HG02870 (cell line): ENCODE data around the gene RFC3.
"Not testable (repeated sequence)": the region's sequence is repeated elsewhere in the genome, so short reads cannot be mapped to it uniquely, and the experiment has no call there.

Source experiments
- ATAC-seq: cut with Tn5 transposase; IDR thresholded peaks from one replicate; pipeline ENCODE4 v1.9.1; 2021; ENCODE audit warnings: mild to moderate bottlenecking, moderate library complexity; ENCODE audit not compliant: unreplicated experiment

The RFC3 gene

DNA sequence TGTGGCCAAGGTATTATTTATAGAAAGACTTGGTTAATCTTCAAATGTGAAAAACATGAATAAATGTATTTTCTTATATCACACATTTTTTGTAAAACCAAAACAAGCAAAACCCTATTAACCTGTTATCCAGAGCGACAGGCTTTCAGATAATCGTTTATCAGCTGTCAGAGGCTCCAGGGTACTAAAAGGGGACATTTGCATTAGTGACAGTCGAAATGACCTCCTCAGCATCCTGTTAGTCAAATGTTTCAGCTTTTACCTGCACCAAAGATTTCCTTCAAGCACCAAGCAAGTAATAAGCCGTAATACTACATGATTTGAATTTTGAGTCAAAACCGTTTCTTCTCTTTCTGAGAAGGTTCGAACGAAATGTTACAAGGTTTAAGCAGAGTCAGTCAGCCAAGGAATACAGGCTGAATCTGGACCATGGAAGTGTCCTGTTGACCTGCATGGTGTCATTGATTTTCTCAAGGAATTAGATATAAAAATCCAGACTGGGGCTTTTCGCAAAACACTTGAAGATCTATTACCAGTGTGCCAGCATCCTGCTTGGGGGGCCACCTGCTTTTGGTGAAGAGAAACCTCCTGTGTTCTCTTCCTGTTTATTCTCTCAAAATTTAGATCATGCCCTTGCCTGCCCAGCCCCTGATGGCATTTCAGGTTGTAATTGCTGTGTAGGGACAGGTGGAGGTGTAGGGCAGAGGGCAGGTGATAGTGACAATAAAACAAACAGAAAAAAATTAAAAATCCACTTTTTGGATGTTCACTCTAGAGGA, 11.3 kb upstream of the RFC3 start:
- peak; percentile 60 for ATAC-seq

DNA sequence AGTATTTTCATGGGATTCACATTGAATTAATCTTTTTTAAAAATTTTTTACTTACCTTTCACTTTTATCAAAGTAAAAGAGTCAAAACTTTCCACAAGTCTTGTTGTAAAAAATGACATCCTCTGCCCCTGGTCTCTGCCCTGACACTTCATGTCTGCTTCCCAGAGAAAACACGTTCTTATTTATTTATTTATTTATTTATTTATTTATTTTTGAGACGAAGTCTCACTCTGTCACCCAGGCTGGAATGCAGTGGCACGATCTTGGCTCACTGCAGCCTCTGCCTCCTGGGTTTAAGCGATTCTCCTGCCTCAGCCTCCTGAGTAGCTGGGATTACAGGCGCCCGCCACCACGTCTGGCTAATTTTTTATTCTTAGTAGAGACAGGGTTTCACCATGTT, 5.1 kb upstream of the RFC3 start:
- not testable (repeated sequence) for ATAC-seq

DNA sequence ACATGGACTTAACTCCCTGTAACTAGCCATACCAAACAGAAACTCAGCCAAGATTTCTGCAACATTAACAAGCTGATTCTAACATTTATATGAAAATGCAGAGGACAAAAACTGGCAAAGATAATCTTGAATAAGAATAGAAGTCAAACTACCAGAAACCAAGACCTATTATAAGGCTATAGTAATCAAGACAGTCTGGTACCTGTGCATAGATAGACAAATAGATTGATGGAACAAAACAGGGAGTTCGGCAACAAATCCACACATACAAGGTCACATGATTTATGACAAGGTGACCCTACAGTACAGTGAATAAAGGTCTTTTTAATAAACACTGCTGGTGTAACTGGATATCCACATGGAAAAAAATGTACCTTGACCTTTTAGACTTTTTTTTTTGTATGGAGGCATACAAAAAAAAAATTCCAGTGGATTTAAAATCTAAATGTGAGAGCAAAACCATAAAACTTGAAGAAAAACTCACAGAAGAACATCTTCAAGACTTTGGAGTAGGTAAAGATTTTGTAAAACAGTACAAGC, 2.9 kb upstream of the RFC3 start:
- ATAC-seq = no peak

DNA sequence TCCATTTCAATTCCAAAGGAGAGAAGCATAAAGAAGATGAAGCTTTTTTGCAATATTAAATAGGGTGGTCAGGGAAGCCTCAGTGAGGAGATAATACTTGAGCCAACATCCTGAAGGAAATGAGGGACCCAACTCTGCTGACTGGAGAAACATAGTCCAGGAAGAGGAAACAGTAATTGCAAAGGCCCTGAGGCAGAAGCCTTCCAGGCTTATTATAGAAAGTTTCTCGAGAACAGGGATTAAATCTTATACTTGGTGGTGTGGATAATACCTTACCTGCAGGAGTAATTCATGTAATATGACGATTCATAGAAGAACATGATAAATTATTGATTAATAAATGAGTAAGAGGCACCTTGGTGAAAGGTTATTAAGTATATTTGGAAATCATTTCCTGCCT, 1.0 kb upstream of the RFC3 start:
- ATAC-seq = no peak

DNA sequence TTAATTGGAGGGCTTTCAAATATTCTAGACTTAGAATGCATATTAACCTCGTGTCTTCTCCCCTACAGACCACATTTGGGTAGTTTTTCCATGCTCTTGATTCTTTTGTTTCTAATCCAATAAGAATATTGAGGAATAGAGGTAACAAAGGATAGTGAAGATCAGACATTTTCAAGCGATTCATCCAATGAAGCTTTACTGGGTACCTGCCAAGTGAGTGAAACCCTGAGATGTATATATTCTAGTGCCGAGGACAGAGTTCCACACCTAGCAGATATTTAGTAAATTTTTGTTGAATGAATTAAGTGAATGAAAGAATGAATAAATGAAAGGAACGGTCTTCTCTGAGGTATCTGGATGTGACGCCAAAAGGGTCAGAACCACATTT, 442 bp upstream of the RFC3 start:
- peak; percentile 11 for ATAC-seq

DNA sequence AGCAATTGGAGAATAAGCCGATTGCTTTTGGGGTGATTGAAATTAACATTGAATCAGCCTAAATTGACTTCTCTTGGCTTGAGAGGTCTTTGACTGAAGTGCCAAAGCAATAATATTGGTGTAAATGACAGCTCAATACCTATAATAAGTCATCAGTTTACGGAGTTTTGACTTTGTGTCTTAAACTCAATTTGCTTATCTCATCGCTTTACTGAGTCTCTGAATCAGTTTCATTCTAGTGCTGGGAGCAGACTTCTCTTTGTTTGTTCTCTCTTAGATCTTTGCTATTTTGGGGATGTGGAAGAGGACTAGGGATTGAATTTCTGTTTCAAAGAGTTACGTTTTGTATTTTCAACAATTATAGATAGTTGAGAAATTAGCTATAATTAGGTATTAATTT, 7.1 kb downstream of the RFC3 start:
- ATAC-seq = no peak

DNA sequence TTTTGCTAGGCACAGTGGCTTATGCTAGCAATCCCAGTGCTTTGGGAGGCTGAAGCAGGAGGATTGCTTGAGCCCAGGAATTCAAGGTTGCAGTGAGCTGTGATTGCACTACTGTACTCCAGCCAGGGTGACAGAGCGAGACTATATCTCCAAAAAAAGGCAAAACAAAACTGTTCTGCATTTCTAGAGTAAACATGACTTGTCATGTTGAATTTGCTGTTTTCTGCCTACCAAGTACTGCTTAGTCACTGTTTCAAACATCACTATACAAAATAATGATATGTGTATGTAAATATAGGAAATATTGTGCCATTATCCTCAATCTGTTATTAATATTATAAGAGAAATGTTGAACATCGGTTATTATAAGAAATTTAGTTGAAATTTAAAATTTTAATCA, 9.2 kb downstream of the RFC3 start:
- no peak for ATAC-seq

DNA sequence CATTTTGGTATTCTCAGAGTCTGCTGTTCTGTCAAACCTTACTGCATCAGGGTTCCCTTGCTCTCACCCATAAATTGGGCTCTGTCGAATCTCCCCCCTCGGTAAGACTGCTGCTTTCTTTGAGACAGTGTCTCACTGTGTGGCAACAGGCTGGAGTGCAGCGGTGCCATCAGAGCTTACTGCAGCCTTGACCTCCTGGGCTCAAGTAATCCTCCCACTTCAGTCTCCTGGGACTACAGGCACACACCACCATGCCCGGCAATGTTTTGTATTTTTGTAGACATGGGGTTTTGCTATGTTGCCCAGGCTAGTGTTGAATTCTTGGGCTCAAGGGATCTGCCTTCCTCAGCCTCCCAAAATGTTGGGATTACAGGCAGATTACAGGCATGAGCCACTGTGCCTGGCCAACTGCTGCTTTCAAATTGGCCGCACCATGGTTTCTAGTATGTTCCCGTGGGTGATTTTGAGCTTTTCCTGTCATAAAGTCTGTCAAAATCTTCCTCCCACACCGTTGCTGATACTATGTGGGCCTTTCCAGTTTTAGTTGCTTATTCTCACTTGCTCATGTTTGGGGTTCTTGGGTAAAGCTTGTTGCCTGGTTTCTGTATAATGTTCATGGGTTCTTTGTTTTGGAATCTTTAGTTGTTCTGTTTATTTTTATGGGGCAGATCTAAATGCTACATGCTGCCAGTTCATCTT, 10.6 kb downstream of the RFC3 start:
- no peak for ATAC-seq

DNA sequence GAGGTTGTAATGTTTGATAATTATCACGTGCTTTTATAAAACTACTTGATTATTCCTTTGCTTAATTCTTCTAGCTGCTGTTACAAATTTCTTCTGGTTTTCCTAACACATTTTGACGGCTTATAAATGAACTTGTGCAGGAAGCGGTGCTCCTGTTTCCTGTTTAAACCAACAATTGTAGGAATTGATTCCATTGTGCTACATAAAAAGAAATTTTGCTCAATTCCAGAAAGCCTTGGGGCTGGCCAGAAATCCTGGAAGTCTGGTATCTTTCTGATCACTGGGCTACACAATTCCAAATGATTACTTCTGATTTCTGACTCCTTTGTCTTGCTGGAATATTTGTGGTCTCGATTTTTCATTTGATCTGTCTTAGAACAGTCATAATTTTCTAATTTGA, 14.9 kb downstream of the RFC3 start:
- ATAC-seq = no peak

DNA sequence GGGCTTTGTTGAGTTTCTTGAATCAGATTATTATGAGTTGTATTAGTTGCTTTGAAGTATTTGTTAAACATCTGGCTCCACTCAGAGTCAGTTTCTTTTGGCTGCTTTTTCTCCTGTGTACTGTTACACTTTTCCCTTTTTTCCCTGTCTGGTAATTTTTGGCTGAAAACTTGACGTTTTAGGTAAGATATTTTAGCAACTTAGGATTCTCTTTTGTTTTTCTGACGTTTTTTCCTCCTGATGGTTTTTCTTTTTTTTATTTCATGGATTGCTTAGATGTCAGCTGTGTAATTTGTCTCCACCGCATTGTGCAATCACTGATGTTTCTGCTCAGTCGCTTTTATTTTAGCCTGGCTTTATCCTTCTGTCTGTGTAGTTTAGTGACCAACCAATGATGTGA, 20.7 kb downstream of the RFC3 start:
- no peak for ATAC-seq

DNA sequence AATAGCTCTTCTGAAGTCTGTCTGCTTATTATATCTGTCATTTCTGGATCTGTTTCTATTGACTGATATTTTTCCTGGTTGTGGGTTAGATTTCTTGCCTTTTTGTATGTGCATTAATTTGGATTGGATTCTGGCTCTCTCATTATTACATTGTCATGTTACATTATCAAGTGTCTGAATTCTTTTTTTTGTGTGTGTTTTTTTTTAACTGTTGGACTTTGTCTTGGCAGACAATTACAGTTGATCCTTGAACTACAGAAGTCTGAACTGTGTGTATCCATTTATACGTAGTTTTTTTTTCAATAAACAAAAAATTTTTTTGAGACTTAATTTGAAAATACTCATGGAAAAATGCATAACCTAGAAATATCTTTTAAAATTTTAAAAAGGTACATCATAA, 22.5 kb downstream of the RFC3 start:
- no peak for ATAC-seq

DNA sequence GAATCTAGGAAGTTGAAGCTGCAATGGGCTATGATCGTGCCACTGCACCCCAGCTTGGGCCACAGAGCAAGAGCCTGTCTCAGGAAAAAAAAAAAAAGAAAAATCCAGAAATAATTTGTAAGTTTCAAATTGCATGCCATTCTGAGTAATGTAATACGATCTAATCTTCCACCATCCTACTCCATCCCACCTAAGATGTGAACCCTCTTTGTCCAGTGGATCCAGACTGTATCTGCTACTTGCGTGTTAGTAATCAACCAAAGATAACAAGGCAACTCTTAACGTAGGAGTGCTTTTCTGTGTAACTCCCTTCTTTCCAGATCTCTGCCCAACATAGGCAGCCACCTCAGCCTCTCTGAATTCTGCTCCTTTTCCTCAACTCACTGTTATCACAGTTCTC, 24.3 kb downstream of the RFC3 start:
- ATAC-seq = no peak

DNA sequence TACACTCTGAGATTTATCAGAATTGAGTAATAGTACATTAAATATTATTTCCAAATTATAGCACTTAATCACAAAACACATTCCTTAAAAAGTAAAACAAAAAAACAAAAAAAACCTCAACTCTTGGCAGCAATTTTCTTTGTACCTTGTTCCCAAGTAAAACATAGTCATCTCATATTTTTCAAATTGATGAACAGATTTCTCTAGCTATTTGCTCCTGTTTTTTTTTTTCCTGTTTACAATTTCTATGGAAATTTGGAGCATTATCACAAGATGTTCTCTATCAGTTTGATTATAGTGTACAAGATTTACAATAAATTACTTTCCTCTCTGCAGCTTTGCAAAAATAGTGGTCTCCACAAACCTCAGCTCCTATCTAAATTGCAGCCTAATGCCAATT, 25.0 kb downstream of the RFC3 start:
- ATAC-seq = no peak

DNA sequence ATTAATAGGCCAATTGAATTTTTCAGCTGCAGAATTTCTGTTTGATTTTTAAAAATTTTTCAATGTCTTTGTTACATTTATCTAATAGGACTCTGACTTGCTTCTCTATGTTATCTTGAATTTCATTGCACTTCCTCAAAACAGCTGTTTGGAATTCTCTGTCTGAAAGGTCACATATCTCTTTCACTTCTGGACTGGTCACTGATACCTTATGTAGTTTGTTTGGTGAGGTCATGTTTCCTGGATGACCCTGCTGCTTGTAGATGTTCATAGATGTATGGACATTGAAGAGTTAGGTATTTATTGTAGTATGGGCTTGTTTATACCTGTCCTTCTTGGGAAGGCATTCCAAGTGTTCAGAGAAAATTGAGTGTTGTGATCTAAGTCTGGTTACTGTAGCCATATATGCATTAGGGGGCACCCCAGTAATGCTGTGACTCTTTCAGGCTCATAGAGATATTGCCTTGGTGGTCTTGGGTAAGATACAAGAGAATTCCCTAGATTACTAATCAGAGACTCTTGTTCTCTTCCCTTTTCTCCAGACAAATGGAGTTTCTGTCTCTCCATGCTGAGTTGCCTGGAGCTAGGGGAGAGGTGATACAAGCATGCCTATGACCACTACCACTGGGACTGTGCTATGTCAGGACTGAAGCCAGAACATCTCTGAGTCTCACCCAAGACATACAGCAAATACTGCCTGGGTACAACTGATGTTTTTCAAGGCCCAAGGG, 27.8 kb downstream of the RFC3 start:
- ATAC-seq = no peak

DNA sequence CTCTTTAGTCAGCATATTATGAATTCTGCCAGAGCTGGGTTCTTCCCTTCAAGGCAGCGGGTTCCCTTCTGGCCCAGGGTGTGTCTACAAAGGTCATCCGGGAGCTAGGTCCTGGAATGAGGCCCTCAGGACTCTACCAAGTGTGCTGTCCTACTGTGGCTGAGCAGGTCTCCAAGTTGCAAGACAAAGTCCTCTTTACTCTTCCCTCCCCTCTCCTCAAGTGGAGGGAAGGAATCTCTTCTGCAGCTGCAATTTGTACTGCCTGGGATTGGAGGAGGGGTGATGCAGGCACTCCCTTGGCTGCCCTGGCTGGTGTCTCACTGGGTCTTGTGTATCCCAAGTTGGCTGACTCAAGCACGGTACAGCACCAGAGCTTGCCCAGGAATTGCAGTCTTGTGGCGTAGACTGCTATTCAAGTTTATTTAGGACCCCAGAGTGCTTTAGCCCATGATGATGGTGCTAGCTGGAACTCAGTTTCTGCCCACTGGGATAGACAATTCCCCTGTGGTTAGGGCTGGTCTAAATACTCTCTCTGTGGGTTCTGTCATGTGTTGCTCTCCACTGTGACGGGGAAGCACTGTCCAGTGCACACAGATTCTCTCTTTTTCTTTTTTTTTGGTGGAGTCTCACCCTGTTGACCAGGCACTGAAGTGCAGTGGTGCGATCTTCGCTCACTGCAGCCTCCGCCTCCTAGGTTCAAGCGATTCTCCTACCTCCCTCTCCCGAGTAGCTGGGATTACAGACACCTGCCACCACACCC, 28.5 kb downstream of the RFC3 start:
- ATAC-seq = no peak

DNA sequence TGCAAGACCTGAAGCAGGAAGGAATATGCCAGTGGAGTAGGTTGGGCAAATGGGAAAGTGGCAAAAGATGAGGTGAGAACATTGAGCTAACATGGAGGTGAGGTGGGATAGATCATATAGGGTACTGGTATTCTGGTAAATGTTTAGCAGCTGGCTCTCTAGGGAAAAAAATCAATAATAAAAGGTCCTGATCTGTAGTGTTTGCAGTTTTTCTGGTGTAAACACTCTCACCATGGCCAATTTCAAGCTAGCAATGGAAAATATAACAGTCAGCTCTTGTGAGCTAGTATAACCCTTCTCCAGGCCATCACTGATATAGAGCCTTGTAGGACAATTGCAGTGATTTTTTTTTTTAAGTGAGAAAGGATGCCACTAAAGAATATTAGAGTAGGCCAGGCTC, 31.3 kb downstream of the RFC3 start:
- ATAC-seq = no peak

DNA sequence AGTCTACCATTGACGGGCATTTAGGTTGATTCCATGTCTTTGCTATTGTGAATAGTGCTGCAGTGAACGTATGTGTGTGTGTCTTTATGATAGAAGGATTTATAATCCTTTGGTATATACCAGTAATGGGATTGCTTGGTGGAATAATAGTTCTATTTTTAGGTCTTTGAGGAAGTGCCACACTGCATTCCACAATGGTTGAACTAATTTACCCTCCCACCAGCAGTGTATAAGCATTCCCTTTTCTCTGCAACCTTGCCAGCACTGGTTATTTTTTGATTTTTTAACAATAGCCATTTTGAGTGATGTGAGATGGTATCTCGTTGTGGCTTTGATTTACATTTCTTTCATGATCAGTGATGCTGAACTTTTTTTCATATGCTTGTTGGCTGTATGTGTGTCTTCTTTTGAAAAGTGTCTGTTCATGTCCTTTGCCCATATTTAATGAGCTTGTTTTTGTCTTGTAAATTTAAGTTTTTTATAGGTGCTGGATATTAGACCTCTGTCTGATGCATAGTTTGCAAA, 37.5 kb downstream of the RFC3 start:
- no peak for ATAC-seq

DNA sequence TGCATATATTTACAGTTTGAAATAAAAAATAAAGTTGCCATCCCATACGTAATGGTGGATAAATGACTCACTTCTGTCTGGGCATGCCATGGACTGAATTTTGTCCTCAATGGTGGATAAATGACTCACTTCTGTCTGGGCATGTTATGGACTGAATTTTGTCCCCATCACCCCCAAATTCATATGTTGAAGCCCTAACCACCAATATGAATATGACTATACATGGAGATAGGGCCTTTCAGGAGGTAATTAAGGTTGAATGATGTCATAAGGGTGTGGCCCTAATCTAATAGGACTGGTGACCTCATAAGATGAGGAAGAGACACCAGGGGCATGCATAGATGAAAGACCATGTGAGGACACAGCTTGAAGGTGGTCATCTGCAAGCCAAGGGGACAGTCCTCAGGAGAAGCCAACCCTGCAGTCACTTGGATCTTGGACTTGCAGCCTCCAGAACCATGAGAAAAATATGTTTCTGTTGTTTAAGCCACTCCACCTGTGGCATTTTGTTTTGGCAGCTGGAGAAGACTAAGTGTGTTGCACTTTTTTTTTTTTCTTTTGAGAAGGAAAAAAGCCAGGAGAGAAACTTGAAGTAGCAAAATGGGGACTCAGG, 41.8 kb downstream of the RFC3 start:
- ATAC-seq = no peak

DNA sequence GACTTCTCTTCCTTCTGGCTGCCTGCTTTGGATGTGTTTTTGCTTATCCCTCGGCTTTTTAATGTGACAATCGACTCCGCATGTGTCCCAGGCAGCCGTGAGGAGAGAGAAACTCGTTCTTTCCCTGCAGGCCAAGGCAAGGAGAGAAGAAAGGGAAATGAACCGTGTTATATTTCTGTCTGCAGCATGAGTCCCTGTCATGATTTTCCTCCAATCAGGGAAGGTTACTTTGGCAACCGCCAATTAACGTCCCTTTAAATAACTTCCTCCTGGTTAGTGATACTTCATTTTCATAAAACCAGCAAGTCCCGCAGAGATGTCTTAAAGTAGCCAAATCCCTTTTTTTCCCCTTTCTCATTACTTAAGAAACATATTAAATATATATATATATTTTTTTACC, 42.6 kb downstream of the RFC3 start:
- ATAC-seq = no peak

DNA sequence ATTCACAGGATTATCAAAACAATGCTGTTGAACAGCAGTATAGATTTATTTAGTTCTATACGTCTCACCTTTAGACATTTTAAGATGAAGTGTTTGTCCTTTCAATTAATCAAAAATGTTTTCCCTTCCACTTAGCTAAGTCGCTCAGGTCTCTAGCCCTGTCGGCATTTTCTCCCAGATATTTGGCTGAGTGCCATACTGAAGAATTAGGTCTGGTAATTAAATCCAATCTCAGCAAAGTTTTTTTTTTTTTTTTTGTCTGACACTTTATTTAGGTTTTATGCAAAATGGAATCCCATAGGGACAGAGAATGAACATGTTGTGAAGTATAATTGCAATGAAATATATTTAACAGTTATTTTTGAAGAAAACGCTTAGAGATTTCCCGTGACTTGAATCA, 44.1 kb downstream of the RFC3 start:
- ATAC-seq = no peak
